Panc1 (cell line): ENCODE data around the gene KCNN3. TPM values are rescaled to one million over a fixed set of nuclear protein-coding genes. Genes with fewer than 3 reads are reported as not detected.

Experiments
- ATAC-seq: fragments of 200-7000 bp; cut with Tn5 transposase; 2 replicates; pipeline ENCODE4 v1.9.1; 2020; ENCODE audit warnings: mild to moderate bottlenecking, moderate library complexity
- BruUV-seq: library from RNA; stranded (reverse); fragments of 400-500 nt; replicated peaks from 2 replicates; lab custom pipeline; 2021; lab: Mats Ljungman, UMichigan
- CTCF ChIA-PET: fragments of 300-600 bp; sonication (Branson Sonifier 250); formaldehyde crosslinking; loops from one replicate; lab custom pipeline; 2022; ENCODE audit warnings: antibody characterized with exemption; lab: Charles Lee
- POLR2A ChIA-PET: fragments of 300-600 bp; sonication (Branson Sonifier 250); formaldehyde crosslinking; loops from one replicate; lab custom pipeline; 2022; ENCODE audit warnings: antibody characterized with exemption; lab: Charles Lee
- DNase-seq: peaks from one replicate; pipeline ENCODE4 v3.0.0-alpha.2; 2010; ENCODE audit warnings: low read depth, low spot score
- H3K27ac ChIP-seq: 2 replicates; pipeline ENCODE4 v1.5.1; 2011; ENCODE audit warnings: mild to moderate bottlenecking, low read length, inconsistent platforms
- H3K27me3 ChIP-seq: fragments of 200-500 bp; sonication (Bioruptor generic); 2 replicates; pipeline ENCODE4 v1.6.0; 2014; ENCODE audit warnings: low read length, inconsistent platforms; ENCODE audit not compliant: control insufficient read depth, insufficient read depth
- H3K36me3 ChIP-seq: fragments of 200-500 bp; sonication (Bioruptor generic); 2 replicates; pipeline ENCODE4 v1.5.1; 2014; ENCODE audit warnings: inconsistent platforms, mild to moderate bottlenecking, low read length, moderate library complexity; ENCODE audit not compliant: control insufficient read depth, insufficient read depth
- H3K4me1 ChIP-seq: 2 replicates; pipeline ENCODE4 v1.5.1; 2011; ENCODE audit warnings: inconsistent platforms, mild to moderate bottlenecking, low read length, moderate library complexity; ENCODE audit not compliant: control insufficient read depth, insufficient read depth
- H3K4me3 ChIP-seq, 2 experiments: 2 replicates each; pipeline ENCODE4 v1.5.1; 2011 to 2012; ENCODE audit warnings: low read depth in 2 of 2, low read length in 2 of 2, mild to moderate bottlenecking in 2 of 2, inconsistent platforms in 1 of 2, moderate library complexity in 1 of 2
- H3K9me3 ChIP-seq: fragments of 200-500 bp; sonication (Bioruptor generic); 2 replicates; pipeline ENCODE4 v1.5.1; 2014; ENCODE audit warnings: low read depth, mild to moderate bottlenecking, inconsistent platforms, low read length, moderate library complexity; ENCODE audit not compliant: control insufficient read depth, insufficient read depth
- CTCF ChIP-seq: fragments of 450-650 bp; IDR thresholded peaks from 2 replicates; pipeline ENCODE4 v1.5.1; 2017; ENCODE audit warnings: mild to moderate bottlenecking
- POLR2AphosphoS5 ChIP-seq: IDR thresholded peaks from 2 replicates; pipeline ENCODE4 v1.6.1; 2012; ENCODE audit warnings: mild to moderate bottlenecking, low read depth, low read length, moderate library complexity
- REST ChIP-seq, 2 experiments: IDR thresholded peaks; 2 replicates each; pipeline ENCODE4 v1.6.1; 2011 to 2012; ENCODE audit warnings: low read depth in 2 of 2, control low read depth in 1 of 2, low read length in 1 of 2, mild to moderate bottlenecking in 1 of 2, moderate library complexity in 1 of 2; ENCODE audit not compliant: insufficient read depth in 1 of 2
- SIN3A ChIP-seq: IDR thresholded peaks from 2 replicates; pipeline ENCODE4 v1.6.1; 2012; ENCODE audit warnings: low read depth, mild to moderate bottlenecking, low read length, moderate library complexity, borderline replicate concordance; ENCODE audit not compliant: insufficient read depth
- TCF7L2 ChIP-seq: IDR thresholded peaks from 2 replicates; pipeline ENCODE4 v1.6.1; 2011; ENCODE audit warnings: mild to moderate bottlenecking, low read depth, low read length, inconsistent platforms
- in situ Hi-C: cut with HindIII; loops from 2 replicates; pipeline ENCODE4 v1.10.0; 2016; ENCODE audit warnings: low sequenced_read_pairs, low pct_unique_long_range_greater_than_20kb
- intact Hi-C: fragments of 100-400 bp; cut with micrococcal nuclease; formaldehyde crosslinking; loops from one replicate; pipeline ENCODE4 v1.10.0; 2022; ENCODE audit not compliant: unreplicated experiment
- total RNA-seq: library from RNA; stranded (reverse); gene quantifications from one replicate; pipeline ENCODE4 v1.2.1, GENCODE V29; 2021; ENCODE audit not compliant: unreplicated experiment

The KCNN3 gene
- total RNA-seq, 1 experiment from 2014 or later = 0.05 TPM

GRCh38 chr1:154867841-154868605, 2.1 kb downstream of the KCNN3 start:
- ChIA-PET CTCF (interaction anchor here (0.5 to 0.6 kb wide), 2 partner anchors 53 to 238 kb away, joined by 3 read pairs; no protein-coding TSS in a partner anchor), POLR2A (no interaction called here)
- no peaks in the 10 kb centered on the region for H3K9me3 ChIP-seq
- no peak for DNase-seq
- in situ Hi-C loops = no loop called here
- no TSS peak for BruUV-seq
- no peak overlapping the region for H3K4me3 ChIP-seq
- ATAC-seq = no peak
- intact Hi-C loops = loop anchor here (10.0 kb wide), 1 partner anchor 303 kb away; the partner anchor contains the start of gene CHRNB2
- H3K36me3 ChIP-seq = no peaks in the 10 kb centered on the region
- H3K27ac ChIP-seq = no peak overlapping the region
- TF ChIP-seq SIN3A (no peak), CTCF (no peak), POLR2AphosphoS5 (no peak), REST (IDR thresholded peaks at IDR 0.05; ENCODE audit: insufficient read depth in 1 of 2, low read depth in 2 of 2, low read length in 1 of 2) (no peak), TCF7L2 (no peak)
- H3K27me3 ChIP-seq = peaks cover 2% of the 10 kb centered on the region
- no peaks in the 10 kb centered on the region; the same call in 1 of the 2 replicates for H3K4me1 ChIP-seq

- no peaks in the 10 kb centered on the region; the same call in 1 of the 2 replicates for H3K4me1 ChIP-seq
- no TSS peak for BruUV-seq
- ATAC-seq = peak; percentile 35; the same call in 1 of the 2 replicates
- ChIA-PET CTCF (interaction anchor here (0.5 to 1.0 kb wide), 4 partner anchors 54 to 334 kb away, joined by 3 to 6 read pairs (median 3); no protein-coding TSS in a partner anchor), POLR2A (no interaction called here)
- intact Hi-C loops = loop anchor here (10.0 kb wide), 1 partner anchor 302 kb away; the partner anchor contains the start of gene CHRNB2
- no peak for DNase-seq
- TF ChIP-seq POLR2AphosphoS5 (no peak), SIN3A (no peak)
- no peaks in the 10 kb centered on the region for H3K9me3 ChIP-seq
- no peaks in the 10 kb centered on the region for H3K36me3 ChIP-seq
- H3K27ac ChIP-seq = no peak overlapping the region
- peaks cover 2% of the 10 kb centered on the region for H3K27me3 ChIP-seq
- no peak overlapping the region for H3K4me3 ChIP-seq
- in situ Hi-C loops = no loop called here
These were observed 2.8 kb downstream of the KCNN3 start for GRCh38 chr1:154867064-154867825.
